IMR-90 (cell line): ENCODE data around the gene MYH3. TPM values are rescaled to one million over a fixed set of nuclear protein-coding genes. Genes with fewer than 3 reads are reported as not detected.

Experiments used
- ATAC-seq: fragments of 200-7000 bp; cut with Tn5 transposase; 2 replicates; pipeline ENCODE4 v1.9.1; 2020; ENCODE audit warnings: low read depth, mild to moderate bottlenecking, moderate library complexity
- BruUV-seq: library from RNA; stranded (reverse); fragments of 400-500 nt; replicated peaks from 2 replicates; lab custom pipeline; 2021; lab: Mats Ljungman, UMichigan
- CTCF ChIA-PET: fragments of 300-600 bp; formaldehyde crosslinking; extraction: SDS; loops from one replicate; lab custom pipeline; 2021; ENCODE audit warnings: antibody characterized with exemption; lab: Yijun Ruan, JAX
- POLR2A ChIA-PET: fragments of 300-600 bp; sonication (Branson Sonifier 250); formaldehyde crosslinking; loops from one replicate; lab custom pipeline; 2022; ENCODE audit warnings: antibody characterized with exemption; ENCODE audit not compliant: unreplicated experiment; lab: Charles Lee
- DNase-seq: peaks from one replicate; pipeline ENCODE4 v3.0.0; 2013
- H2AFZ ChIP-seq: replicated peaks from 2 replicates; pipeline ENCODE3; 2013; ENCODE audit warnings: low read length, mild to moderate bottlenecking; ENCODE audit not compliant: poor library complexity
- H2AK5ac ChIP-seq: 2 replicates; pipeline ENCODE4 v1.6.1; 2013; ENCODE audit warnings: low read depth, low read length, inconsistent platforms
- H2AK9ac ChIP-seq: replicated peaks from 2 replicates; pipeline ENCODE3; 2013; ENCODE audit warnings: mild to moderate bottlenecking, low read depth, low read length, moderate library complexity; ENCODE audit not compliant: poor library complexity
- H2BK120ac ChIP-seq: 2 replicates; pipeline ENCODE4 v1.6.1; 2013; ENCODE audit warnings: low read depth, low read length, inconsistent platforms
- H2BK15ac ChIP-seq: 3 replicates; pipeline ENCODE4 v1.6.1; 2013; ENCODE audit warnings: low read depth, low read length, inconsistent platforms
- H2BK20ac ChIP-seq: 2 replicates; pipeline ENCODE4 v1.6.1; 2013; ENCODE audit warnings: low read depth, mild to moderate bottlenecking, inconsistent platforms, low read length, moderate library complexity
- H2BK5ac ChIP-seq: 2 replicates; pipeline ENCODE4 v1.6.1; 2013; ENCODE audit warnings: mild to moderate bottlenecking, low read depth, low read length, inconsistent platforms; ENCODE audit not compliant: poor library complexity, severe bottlenecking
- H3K14ac ChIP-seq: replicated peaks from 2 replicates; pipeline ENCODE4 v1.6.1; 2013; ENCODE audit warnings: low read depth, low read length, inconsistent platforms
- H3K18ac ChIP-seq: 2 replicates; pipeline ENCODE4 v1.6.1; 2013; ENCODE audit warnings: low read depth, low read length, control low read depth
- H3K23ac ChIP-seq: 2 replicates; pipeline ENCODE4 v1.6.1; 2013; ENCODE audit warnings: low read depth, low read length, inconsistent platforms
- H3K27ac ChIP-seq: 2 replicates; pipeline ENCODE4 v1.5.1; 2013; ENCODE audit warnings: mild to moderate bottlenecking, control low read depth, low read length; ENCODE audit not compliant: insufficient read depth
- H3K27me3 ChIP-seq: 2 replicates; pipeline ENCODE4 v1.6.1; 2013; ENCODE audit warnings: low read length; ENCODE audit not compliant: control insufficient read depth, insufficient read depth
- H3K36me3 ChIP-seq: 2 replicates; pipeline ENCODE4 v1.6.1; 2013; ENCODE audit warnings: low read length, mixed read lengths; ENCODE audit not compliant: control insufficient read depth, insufficient read depth
- H3K4ac ChIP-seq: 2 replicates; pipeline ENCODE4 v1.6.1; 2013; ENCODE audit warnings: low read depth, low read length, inconsistent platforms
- H3K4me1 ChIP-seq: 2 replicates; pipeline ENCODE4 v1.6.1; 2013; ENCODE audit warnings: low read length, mixed read lengths; ENCODE audit not compliant: control insufficient read depth, insufficient read depth
- H3K4me2 ChIP-seq: 2 replicates; pipeline ENCODE4 v1.6.1; 2013; ENCODE audit warnings: low read depth, mild to moderate bottlenecking, control low read depth, low read length, moderate library complexity
- H3K4me3 ChIP-seq: 2 replicates; pipeline ENCODE4 v1.5.1; 2013; ENCODE audit warnings: low read depth, mild to moderate bottlenecking, control low read depth, low read length, moderate library complexity; ENCODE audit not compliant: insufficient read depth
- H3K56ac ChIP-seq: 2 replicates; pipeline ENCODE4 v1.6.1; 2013; ENCODE audit warnings: low read length, inconsistent platforms; ENCODE audit not compliant: insufficient read depth; ENCODE audit errors: extremely low read depth
- H3K79me1 ChIP-seq, 2 experiments: 2 replicates each; pipeline ENCODE4 v1.6.1; 2013; ENCODE audit warnings: low read length in 2 of 2, inconsistent platforms in 1 of 2, low read depth in 1 of 2
- H3K9ac ChIP-seq: 2 replicates; pipeline ENCODE4 v1.6.1; 2013; ENCODE audit warnings: low read depth, low read length, control low read depth
- H3K9me1 ChIP-seq: 2 replicates; pipeline ENCODE4 v1.6.1; 2013; ENCODE audit warnings: low read length, inconsistent platforms; ENCODE audit not compliant: insufficient read depth
- H3K9me3 ChIP-seq: 2 replicates; pipeline ENCODE4 v1.6.1; 2013; ENCODE audit warnings: low read length; ENCODE audit not compliant: control insufficient read depth, insufficient read depth
- H4K20me1 ChIP-seq: 2 replicates; pipeline ENCODE4 v1.6.1; 2013; ENCODE audit warnings: low read length, inconsistent platforms; ENCODE audit not compliant: insufficient read depth
- H4K5ac ChIP-seq: 2 replicates; pipeline ENCODE4 v1.6.1; 2013; ENCODE audit warnings: mild to moderate bottlenecking, low read depth, low read length, control low read depth
- H4K8ac ChIP-seq, 2 experiments: 2 replicates each; pipeline ENCODE4 v1.6.1; 2013; ENCODE audit warnings: low read depth in 2 of 2, low read length in 2 of 2, control low read depth in 1 of 2, inconsistent platforms in 1 of 2
- H4K91ac ChIP-seq: 2 replicates; pipeline ENCODE4 v1.6.1; 2013; ENCODE audit warnings: low read depth, low read length, inconsistent platforms; ENCODE audit not compliant: insufficient read depth
- CEBPB ChIP-seq: IDR thresholded peaks from 2 replicates; pipeline ENCODE4 v1.6.1; 2012; ENCODE audit warnings: low read depth, low read length, improper control_type of control experiment
- CTCF ChIP-seq: conservative IDR thresholded peaks from 2 replicates; pipeline ENCODE4 v1.5.1; 2012; ENCODE audit warnings: mild to moderate bottlenecking, low read depth, low read length, improper control_type of control experiment
- RAD21 ChIP-seq: IDR thresholded peaks from 2 replicates; pipeline ENCODE4 v1.6.1; 2012; ENCODE audit warnings: low read length, improper control_type of control experiment
- SMC3 ChIP-seq: fragments of 150-350 bp; IDR thresholded peaks from 2 replicates; pipeline ENCODE4 v1.6.1; 2016; ENCODE audit warnings: low read depth, mild to moderate bottlenecking, antibody characterized with exemption, low read length, moderate library complexity
- WGBS, 2 experiments: methylation state at CpG; one replicate each; pipeline versions ENCODE4 v1.1.5 to v1.1.7; 2013; ENCODE audit warnings: missing lambda C conversion rate in 2 of 2; ENCODE audit not compliant: insufficient read length in 1 of 2; ENCODE audit errors: extremely low coverage in 2 of 2; 5-methylcytosine and 5-hydroxymethylcytosine counted together
- dilution Hi-C: fragments of 300-500 bp; cut with HindIII; formaldehyde crosslinking; loops from one replicate; pipeline ENCODE4 v1.14.3; 2018; ENCODE audit warnings: low sequenced_read_pairs; ENCODE audit not compliant: unreplicated experiment
- in situ Hi-C: fragments of 300-500 bp; cut with MboI; formaldehyde crosslinking; loops from 3 replicates; pipeline ENCODE4 v1.14.3; 2019; ENCODE audit warnings: low sequenced_read_pairs, inconsistent platforms, mixed read lengths
- intact Hi-C: fragments of 100-400 bp; cut with micrococcal nuclease; formaldehyde crosslinking; loops from 2 replicates; pipeline ENCODE4 v1.10.0; 2022
- polyA plus RNA-seq, 3 experiments: library from polyadenylated mRNA; depleted of rRNA; stranded (reverse); fragments of >200 nt; gene quantifications; 2 replicates each; pipeline ENCODE4 v1.2.3, GENCODE V29; 2012; ENCODE audit warnings: low replicate concordance in 1 of 3
- total RNA-seq: library from RNA; depleted of rRNA; stranded (reverse); fragments of >200 nt; gene quantifications from 2 replicates; pipeline ENCODE4 v1.2.3, GENCODE V29; 2012

Gene MYH3
- total and polyA plus RNA-seq, 2 of the 4 experiments (the other 2 are of a cell fraction): 0.54 to 0.63 TPM

- POLR2A ChIA-PET: no interaction called here
- no TSS peak for BruUV-seq
- peak; percentile 51 for DNase-seq
Observed at GRCh38 chr17:10614536-10615155, 42.5 kb downstream of the MYH3 start.

More at GRCh38 chr17:10614536-10615155, 42.5 kb downstream of the MYH3 start:
- no peak overlapping the region for H2AK5ac ChIP-seq
- dilution Hi-C loops (no loop called here), intact Hi-C loops (loop anchor here (1.0 to 10.0 kb wide), 6 partner anchors 287 to 885 kb away; no protein-coding TSS in a partner anchor), in situ Hi-C loops (loop anchor here (5.0 to 25.0 kb wide), 4 partner anchors 292 to 877 kb away; no protein-coding TSS in a partner anchor)
- no peak overlapping the region for H4K8ac ChIP-seq
- peak overlapping the region; percentile 9 for H2AK9ac ChIP-seq
- no peak overlapping the region for H2BK15ac ChIP-seq
- H3K9me3 ChIP-seq: no peaks in the 10 kb centered on the region
- H4K91ac ChIP-seq: no peak overlapping the region
- no peak overlapping the region for H2BK5ac ChIP-seq
- no peak overlapping the region for H3K23ac ChIP-seq
- H3K9ac ChIP-seq: no peak overlapping the region
- no peak for TF ChIP-seq CEBPB
- peak; percentile 77 for TF ChIP-seq RAD21
- TF ChIP-seq SMC3: peak; percentile 87
- peak; percentile 76 for TF ChIP-seq CTCF
- H4K20me1 ChIP-seq: no peaks in the 10 kb centered on the region
- no peak overlapping the region for H3K4me2 ChIP-seq
- H3K4ac ChIP-seq: no peak overlapping the region
- H2BK120ac ChIP-seq: no peak overlapping the region
- no peak overlapping the region for H3K27ac ChIP-seq
- peak; percentile 69 for ATAC-seq
- H3K14ac ChIP-seq: no peak overlapping the region
- no peak overlapping the region for H3K18ac ChIP-seq
- no peaks in the 10 kb centered on the region for H3K27me3 ChIP-seq
- H3K36me3 ChIP-seq: no peaks in the 10 kb centered on the region
- peak overlapping the region; percentile 47 for H2AFZ ChIP-seq
- H2BK20ac ChIP-seq: no peak overlapping the region
- 53% methylated on average over 3 of the region's 6 CpGs; no CpG with 5 or more reads in 1 of the 2 experiments for WGBS, 2 experiments
- H3K4me3 ChIP-seq: no peak overlapping the region
- H3K79me1 ChIP-seq: no peaks in the 10 kb centered on the region
- CTCF ChIA-PET: interaction anchor here (0.8 to 1.1 kb wide), 9 partner anchors 286 to 712 kb away, joined by 3 to 10 read pairs (median 3); no protein-coding TSS in a partner anchor
- H3K4me1 ChIP-seq: peaks cover 5% of the 10 kb centered on the region; the same call in 1 of the 2 replicates
- no peak overlapping the region for H3K56ac ChIP-seq
- H4K5ac ChIP-seq: no peak overlapping the region
- H3K9me1 ChIP-seq: no peaks in the 10 kb centered on the region
